ENCODE data around the gene KCNQ1. TPM values are rescaled to one million over a fixed set of nuclear protein-coding genes. Genes with fewer than 3 reads are reported as not detected.

KCNQ1 gene
- total RNA-seq, 1 experiment from 2014 or later: 10.7 TPM

DNA sequence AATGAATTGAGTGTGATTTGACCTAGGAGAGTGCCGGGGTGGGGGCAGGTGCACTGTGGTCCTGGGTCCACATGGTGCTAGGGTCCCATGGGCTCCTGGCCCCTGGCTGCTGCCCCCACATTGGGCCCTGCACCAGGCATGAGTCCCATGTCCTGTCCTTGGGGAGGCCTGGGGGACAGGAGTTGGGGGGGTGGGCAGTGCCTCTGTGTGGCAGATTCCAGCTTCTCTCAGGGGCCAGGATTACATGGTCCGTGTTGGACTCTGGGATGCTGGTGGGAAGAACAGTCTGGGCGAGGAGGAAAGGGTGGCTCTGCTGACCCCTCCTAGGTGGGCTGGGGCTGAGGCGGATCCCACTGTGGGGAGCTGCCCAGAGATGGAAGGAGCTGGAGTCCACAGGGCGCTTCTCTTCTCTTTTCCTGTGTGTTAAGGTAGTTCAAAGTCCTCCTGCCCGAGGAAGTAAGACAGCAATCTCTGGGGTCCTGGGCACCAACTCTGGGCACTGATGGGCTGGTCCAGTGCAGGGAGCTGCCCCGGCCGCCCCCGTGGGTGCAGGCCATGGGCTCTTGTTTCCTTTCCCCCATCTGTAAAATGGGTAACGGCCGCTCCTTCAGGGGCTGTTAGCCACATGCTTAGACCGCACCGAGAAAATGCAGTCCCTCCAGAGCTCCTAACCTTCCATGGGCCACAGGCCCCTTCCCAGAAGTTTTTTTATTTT, 19.8 kb downstream of the KCNQ1 start:
- Histone ChIP-seq H3K27me3 (ENCODE audit: insufficient read depth, low read length) (no peaks in the 10 kb centered on the region), H3K36me3 (ENCODE audit: control insufficient read depth in 1 of 2, insufficient read depth in 2 of 2, low read length in 2 of 2) (no peaks in the 10 kb centered on the region), H2AFZ (ENCODE audit: low read depth, low read length, poor library complexity, severe bottlenecking) (no peak overlapping the region), H3K9me2 (ENCODE audit: insufficient read depth) (no peaks in the 10 kb centered on the region), H4K20me1 (ENCODE audit: insufficient read depth) (no peaks in the 10 kb centered on the region), H3K79me2 (ENCODE audit: insufficient read depth, low read length) (no peaks in the 10 kb centered on the region), H3K9me3 (ENCODE audit: control insufficient read depth in 1 of 2, insufficient read depth in 1 of 2, low read depth in 1 of 2, low read length in 2 of 2) (no peaks in the 10 kb centered on the region), H3K27ac (ENCODE audit: low read depth, low read length) (no peak overlapping the region), H3K9ac (ENCODE audit: low read length) (no peak overlapping the region), H3K4me2 (ENCODE audit: low read length) (no peak overlapping the region), H3K4me1 (ENCODE audit: control insufficient read depth in 1 of 2, insufficient read depth in 2 of 2, low read length in 2 of 2) (peaks cover 18 to 27% of the 10 kb centered on the region in 2 experiments), H3K4me3 (replicated peaks in 1 of 2; ENCODE audit: low read depth in 1 of 2, low read length in 2 of 2) (no peak overlapping the region)
- RAD21 ChIA-PET (ENCODE audit: low non-redundant PET in 1 of 2, low total read pairs in 2 of 2, uncharacterized antibody in 2 of 2, unreplicated experiment in 2 of 2): interaction anchor here in 1 of 2 experiments (0.6 kb wide), 1 partner anchor 423 kb away, joined by 5 read pairs; no protein-coding TSS in a partner anchor
- ATAC-seq: no peak
- no peak for DNase-seq (ENCODE audit: low read depth, low spot score)
- TF ChIP-seq, protein P1, sequence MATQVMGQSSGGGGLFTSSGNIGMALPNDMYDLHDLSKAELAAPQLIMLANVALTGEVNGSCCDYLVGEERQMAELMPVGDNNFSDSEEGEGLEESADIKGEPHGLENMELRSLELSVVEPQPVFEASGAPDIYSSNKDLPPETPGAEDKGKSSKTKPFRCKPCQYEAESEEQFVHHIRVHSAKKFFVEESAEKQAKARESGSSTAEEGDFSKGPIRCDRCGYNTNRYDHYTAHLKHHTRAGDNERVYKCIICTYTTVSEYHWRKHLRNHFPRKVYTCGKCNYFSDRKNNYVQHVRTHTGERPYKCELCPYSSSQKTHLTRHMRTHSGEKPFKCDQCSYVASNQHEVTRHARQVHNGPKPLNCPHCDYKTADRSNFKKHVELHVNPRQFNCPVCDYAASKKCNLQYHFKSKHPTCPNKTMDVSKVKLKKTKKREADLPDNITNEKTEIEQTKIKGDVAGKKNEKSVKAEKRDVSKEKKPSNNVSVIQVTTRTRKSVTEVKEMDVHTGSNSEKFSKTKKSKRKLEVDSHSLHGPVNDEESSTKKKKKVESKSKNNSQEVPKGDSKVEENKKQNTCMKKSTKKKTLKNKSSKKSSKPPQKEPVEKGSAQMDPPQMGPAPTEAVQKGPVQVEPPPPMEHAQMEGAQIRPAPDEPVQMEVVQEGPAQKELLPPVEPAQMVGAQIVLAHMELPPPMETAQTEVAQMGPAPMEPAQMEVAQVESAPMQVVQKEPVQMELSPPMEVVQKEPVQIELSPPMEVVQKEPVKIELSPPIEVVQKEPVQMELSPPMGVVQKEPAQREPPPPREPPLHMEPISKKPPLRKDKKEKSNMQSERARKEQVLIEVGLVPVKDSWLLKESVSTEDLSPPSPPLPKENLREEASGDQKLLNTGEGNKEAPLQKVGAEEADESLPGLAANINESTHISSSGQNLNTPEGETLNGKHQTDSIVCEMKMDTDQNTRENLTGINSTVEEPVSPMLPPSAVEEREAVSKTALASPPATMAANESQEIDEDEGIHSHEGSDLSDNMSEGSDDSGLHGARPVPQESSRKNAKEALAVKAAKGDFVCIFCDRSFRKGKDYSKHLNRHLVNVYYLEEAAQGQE (IDR thresholded peaks at IDR 0.05; ENCODE audit: low read depth): no peak
- TF ChIP-seq, protein P2, sequence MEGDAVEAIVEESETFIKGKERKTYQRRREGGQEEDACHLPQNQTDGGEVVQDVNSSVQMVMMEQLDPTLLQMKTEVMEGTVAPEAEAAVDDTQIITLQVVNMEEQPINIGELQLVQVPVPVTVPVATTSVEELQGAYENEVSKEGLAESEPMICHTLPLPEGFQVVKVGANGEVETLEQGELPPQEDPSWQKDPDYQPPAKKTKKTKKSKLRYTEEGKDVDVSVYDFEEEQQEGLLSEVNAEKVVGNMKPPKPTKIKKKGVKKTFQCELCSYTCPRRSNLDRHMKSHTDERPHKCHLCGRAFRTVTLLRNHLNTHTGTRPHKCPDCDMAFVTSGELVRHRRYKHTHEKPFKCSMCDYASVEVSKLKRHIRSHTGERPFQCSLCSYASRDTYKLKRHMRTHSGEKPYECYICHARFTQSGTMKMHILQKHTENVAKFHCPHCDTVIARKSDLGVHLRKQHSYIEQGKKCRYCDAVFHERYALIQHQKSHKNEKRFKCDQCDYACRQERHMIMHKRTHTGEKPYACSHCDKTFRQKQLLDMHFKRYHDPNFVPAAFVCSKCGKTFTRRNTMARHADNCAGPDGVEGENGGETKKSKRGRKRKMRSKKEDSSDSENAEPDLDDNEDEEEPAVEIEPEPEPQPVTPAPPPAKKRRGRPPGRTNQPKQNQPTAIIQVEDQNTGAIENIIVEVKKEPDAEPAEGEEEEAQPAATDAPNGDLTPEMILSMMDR (IDR thresholded peaks at IDR 0.05 in 2 of 3, conservative IDR thresholded peaks at IDR 0.05 in 1 of 3; ENCODE audit: borderline replicate concordance in 1 of 3, insufficient read depth in 1 of 3, low read depth in 2 of 3, low read length in 2 of 3): no peak
- TF ChIP-seq POLR2A (IDR thresholded peaks at IDR 0.05; ENCODE audit: borderline replicate concordance, extremely low read depth, insufficient read depth, insufficient read length) (no peak), SP1 (IDR thresholded peaks at IDR 0.05; ENCODE audit: low read depth) (no peak), FOSL1 (IDR thresholded peaks at IDR 0.05; ENCODE audit: low read depth) (no peak)
- TF ChIP-seq, protein P3, sequence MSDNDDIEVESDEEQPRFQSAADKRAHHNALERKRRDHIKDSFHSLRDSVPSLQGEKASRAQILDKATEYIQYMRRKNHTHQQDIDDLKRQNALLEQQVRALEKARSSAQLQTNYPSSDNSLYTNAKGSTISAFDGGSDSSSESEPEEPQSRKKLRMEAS (IDR thresholded peaks at IDR 0.05): no peak
- no TSS peak for BruUV-seq (replicated peaks)
- POLR2A ChIA-PET: interaction anchor here (0.5 kb wide), 1 partner anchor 235 kb away, joined by 5 read pairs; the partner anchor contains the start of gene KCNQ1OT1
- intact Hi-C loops (cut with micrococcal nuclease): no loop called here
- CTCF ChIA-PET: no interaction called here
